Gastroesophageal sphincter (tissue), 3 donors: ENCODE results near the gene AGBL5.
"Not testable (repeated sequence)": the region's sequence is repeated elsewhere in the genome, so short reads cannot be mapped to it uniquely, and the experiment has no call there.

Experiments used
- CTCF ChIP-seq, 4 experiments: fragments of 200-600 bp in 2 of 4; fragments of 450-650 bp in 2 of 4; sonication (generic) in 1 of 4; IDR thresholded peaks; one replicate each; pipeline ENCODE4 v1.5.1; 2017 to 2019; ENCODE audit warnings: antibody characterized with exemption in 4 of 4, mild to moderate bottlenecking in 2 of 4, moderate library complexity in 2 of 4
- POLR2AphosphoS5 ChIP-seq: sonication (generic); formaldehyde crosslinking; IDR thresholded peaks from one replicate; pipeline ENCODE4 v1.6.1; 2017; ENCODE audit warnings: antibody characterized with exemption

GRCh38 chr2:27111392-27112078 is 60.1 kb downstream of the AGBL5 start:
- not testable (repeated sequence) for TF ChIP-seq CTCF (IDR thresholded peaks at IDR 0.05); POLR2AphosphoS5
